Astrocyte (in vitro differentiated cells and primary cell): Measurements from ENCODE around the gene TENM4.

Experiments
- EZH2 ChIP-seq: IDR thresholded peaks from 2 replicates; pipeline ENCODE4 v1.6.1; 2012; ENCODE audit warnings: mild to moderate bottlenecking, low read length, inconsistent platforms; ENCODE audit not compliant: insufficient read depth
- TF ChIP-seq, protein P1 (sequence below): IDR thresholded peaks from 2 replicates; pipeline ENCODE4 v1.5.1; 2011; ENCODE audit warnings: low read depth, mild to moderate bottlenecking, inconsistent platforms, low read length, moderate library complexity; ENCODE audit not compliant: insufficient read depth

- TF ChIP-seq, protein P1, sequence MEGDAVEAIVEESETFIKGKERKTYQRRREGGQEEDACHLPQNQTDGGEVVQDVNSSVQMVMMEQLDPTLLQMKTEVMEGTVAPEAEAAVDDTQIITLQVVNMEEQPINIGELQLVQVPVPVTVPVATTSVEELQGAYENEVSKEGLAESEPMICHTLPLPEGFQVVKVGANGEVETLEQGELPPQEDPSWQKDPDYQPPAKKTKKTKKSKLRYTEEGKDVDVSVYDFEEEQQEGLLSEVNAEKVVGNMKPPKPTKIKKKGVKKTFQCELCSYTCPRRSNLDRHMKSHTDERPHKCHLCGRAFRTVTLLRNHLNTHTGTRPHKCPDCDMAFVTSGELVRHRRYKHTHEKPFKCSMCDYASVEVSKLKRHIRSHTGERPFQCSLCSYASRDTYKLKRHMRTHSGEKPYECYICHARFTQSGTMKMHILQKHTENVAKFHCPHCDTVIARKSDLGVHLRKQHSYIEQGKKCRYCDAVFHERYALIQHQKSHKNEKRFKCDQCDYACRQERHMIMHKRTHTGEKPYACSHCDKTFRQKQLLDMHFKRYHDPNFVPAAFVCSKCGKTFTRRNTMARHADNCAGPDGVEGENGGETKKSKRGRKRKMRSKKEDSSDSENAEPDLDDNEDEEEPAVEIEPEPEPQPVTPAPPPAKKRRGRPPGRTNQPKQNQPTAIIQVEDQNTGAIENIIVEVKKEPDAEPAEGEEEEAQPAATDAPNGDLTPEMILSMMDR, result no peak
- no peak for TF ChIP-seq EZH2
Observed at GRCh38 chr11:79413268-79413667, 27.6 kb downstream of the TENM4 start.
